Cardiac muscle cell (in vitro differentiated cells and primary cell): ENCODE results near the gene RHBDD3. TPM values are rescaled to one million over a fixed set of nuclear protein-coding genes. Genes with fewer than 3 reads are reported as not detected.

Experiments
- DNase-seq, 2 donors: peaks; one replicate each; pipeline versions ENCODE4 v3.0.0 to v3.0.0-alpha.2; 2010 to 2017; ENCODE audit warnings: low read depth in 1 of 2, low spot score in 1 of 2
- H3K27ac ChIP-seq: fragments of 200-600 bp; sonication (generic); 2 replicates; pipeline ENCODE4 v1.5.1; 2016
- H3K27me3 ChIP-seq: fragments of 200-600 bp; sonication (generic); 2 replicates; pipeline ENCODE4 v1.6.0; 2016; ENCODE audit warnings: control low read depth
- H3K36me3 ChIP-seq: fragments of 200-600 bp; sonication (generic); 2 replicates; pipeline ENCODE4 v1.5.1; 2016; ENCODE audit warnings: control low read depth
- H3K4me1 ChIP-seq: fragments of 200-600 bp; sonication (generic); 2 replicates; pipeline ENCODE4 v1.8.1; 2017; ENCODE audit warnings: low read depth, mild to moderate bottlenecking, mixed run types
- H3K4me3 ChIP-seq: fragments of 200-600 bp; sonication (generic); 2 replicates; pipeline ENCODE4 v1.5.1; 2016; ENCODE audit warnings: mild to moderate bottlenecking
- H3K9me3 ChIP-seq: fragments of 200-600 bp; sonication (generic); 2 replicates; pipeline ENCODE4 v1.5.1; 2017; ENCODE audit warnings: low read depth, mild to moderate bottlenecking, control low read depth
- CTCF ChIP-seq: IDR thresholded peaks from 2 replicates; pipeline ENCODE4 v1.5.1; 2012; ENCODE audit warnings: low read depth, mild to moderate bottlenecking, low read length
- polyA plus RNA-seq: library from polyadenylated mRNA; unstranded; fragments of >200 nt; fragmentation: Nextera tagmentation; extraction: Ambion mirVana; gene quantifications from 2 replicates; pipeline ENCODE4 v1.2.1, GENCODE V29; 2016
- total RNA-seq: library from RNA; depleted of rRNA; stranded (reverse); fragments of >200 nt; gene quantifications from 2 replicates; pipeline ENCODE4 v1.2.3, GENCODE V29; 2016

The RHBDD3 gene
- total and polyA plus RNA-seq, 2 experiments from 2014 or later = 80.4 to 88.6 TPM

DNA sequence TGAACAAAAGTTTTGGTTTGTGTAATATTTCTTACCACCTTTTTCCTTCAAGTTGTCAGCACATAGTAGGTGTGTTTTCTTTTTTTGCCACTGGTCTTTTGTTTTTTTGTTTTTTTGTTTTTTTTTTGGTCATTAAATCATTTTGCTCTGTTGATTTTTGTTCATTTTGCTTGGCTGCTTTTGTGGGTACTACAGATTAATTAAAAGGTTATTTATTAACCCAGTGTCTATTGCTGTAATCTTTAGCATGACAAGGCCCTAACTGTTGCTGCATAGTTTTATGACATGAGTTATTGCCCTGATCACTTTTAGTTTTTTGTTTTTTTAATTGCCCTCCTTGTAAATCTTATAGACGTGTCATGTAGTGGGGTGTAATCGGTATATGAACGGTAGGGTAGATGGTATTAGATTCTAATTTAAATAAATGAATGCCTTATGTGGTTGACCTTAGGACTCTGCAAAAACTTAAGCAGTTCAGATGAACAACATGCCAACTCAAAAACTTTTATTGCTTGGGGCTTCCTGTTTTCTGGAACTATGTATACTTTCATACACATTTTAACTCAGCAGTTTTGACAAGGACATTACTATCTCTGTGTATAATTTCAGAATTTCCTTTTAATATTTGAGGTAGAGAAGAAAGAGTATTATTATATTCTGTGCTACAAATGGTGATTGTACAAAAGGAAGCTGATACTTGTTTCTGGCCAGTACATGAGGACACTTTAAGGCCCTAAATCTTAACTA, 8.2 kb upstream of the RHBDD3 start:
- no peak overlapping the region for H3K4me3 ChIP-seq
- H3K4me1 ChIP-seq = peaks cover 5% of the 10 kb centered on the region
- no peak for TF ChIP-seq CTCF
- H3K27me3 ChIP-seq = no peaks in the 10 kb centered on the region
- no peak for DNase-seq
- peaks cover 75% of the 10 kb centered on the region for H3K36me3 ChIP-seq
- no peaks in the 10 kb centered on the region for H3K9me3 ChIP-seq
- no peak overlapping the region for H3K27ac ChIP-seq

- no peak overlapping the region for H3K4me3 ChIP-seq
- H3K36me3 ChIP-seq = peaks cover 70% of the 10 kb centered on the region
- H3K27ac ChIP-seq = no peak overlapping the region
- peaks cover 13% of the 10 kb centered on the region for H3K4me1 ChIP-seq
- DNase-seq = no peak
- TF ChIP-seq CTCF = no peak
- H3K27me3 ChIP-seq = no peaks in the 10 kb centered on the region
- no peaks in the 10 kb centered on the region for H3K9me3 ChIP-seq
Observed at GRCh38 chr22:29275167-29275566, 7.4 kb upstream of the RHBDD3 start.

- H3K4me3 ChIP-seq = no peak overlapping the region
- H3K4me1 ChIP-seq = peaks cover 20% of the 10 kb centered on the region
- no peak for TF ChIP-seq CTCF
- H3K36me3 ChIP-seq = peaks cover 46% of the 10 kb centered on the region
- DNase-seq = no peak
- no peaks in the 10 kb centered on the region for H3K27me3 ChIP-seq
- no peak overlapping the region for H3K27ac ChIP-seq
- no peaks in the 10 kb centered on the region for H3K9me3 ChIP-seq
Observed at GRCh38 chr22:29272624-29273023, 4.8 kb upstream of the RHBDD3 start.

- H3K27ac ChIP-seq = no peak overlapping the region
- no peaks in the 10 kb centered on the region for H3K27me3 ChIP-seq
- no peak for TF ChIP-seq CTCF
- peaks cover 33% of the 10 kb centered on the region for H3K36me3 ChIP-seq
- no peaks in the 10 kb centered on the region for H3K9me3 ChIP-seq
- peak in 1 of 2 donors; percentile 45 for DNase-seq
- H3K4me3 ChIP-seq = peak overlapping the region; percentile 71
- peaks cover 25% of the 10 kb centered on the region for H3K4me1 ChIP-seq
Observed at GRCh38 chr22:29270475-29271271, 2.9 kb upstream of the RHBDD3 start.

DNA sequence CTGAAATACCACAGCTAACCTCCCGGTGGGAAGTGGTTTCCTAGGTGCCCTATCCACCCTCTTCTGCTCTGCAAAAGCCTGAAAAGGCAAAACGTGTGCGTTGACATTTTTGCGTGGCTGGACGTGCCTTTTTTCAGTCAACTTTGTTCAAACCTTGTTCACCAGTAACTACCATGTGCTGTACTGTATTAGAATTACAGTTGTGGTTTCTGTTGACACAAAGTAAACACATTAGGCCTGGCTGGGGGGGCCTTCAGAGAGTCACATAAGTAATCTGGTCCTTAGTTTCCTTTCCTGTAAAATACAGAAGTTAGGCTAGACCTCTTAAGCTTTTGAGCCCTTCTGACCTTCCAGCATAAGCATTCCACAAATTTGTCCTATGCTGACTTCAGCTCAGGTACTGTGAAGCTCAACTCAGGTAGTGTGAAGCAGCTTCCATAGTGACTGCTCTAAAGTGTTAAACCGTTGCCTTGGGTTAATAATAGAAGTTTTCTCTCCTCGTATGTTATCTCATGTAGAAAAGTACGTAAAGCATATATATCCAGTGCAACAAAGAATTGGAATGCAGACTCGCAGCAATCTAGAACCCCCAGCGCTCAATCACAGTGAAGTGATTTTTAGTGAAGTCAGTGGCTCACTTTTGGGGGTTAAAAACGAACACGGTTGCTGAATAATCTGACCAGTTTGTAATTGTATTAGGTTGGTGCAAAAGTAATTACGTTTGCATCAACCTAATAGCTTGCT, 2.1 kb upstream of the RHBDD3 start:
- no peak for TF ChIP-seq CTCF
- peak overlapping the region; percentile 71 for H3K4me3 ChIP-seq
- no peaks in the 10 kb centered on the region for H3K27me3 ChIP-seq
- peak; percentile 18 to 21 for DNase-seq
- peak overlapping the region; percentile 100 for H3K27ac ChIP-seq
- H3K4me1 ChIP-seq = peaks cover 25% of the 10 kb centered on the region
- H3K36me3 ChIP-seq = peaks cover 31% of the 10 kb centered on the region
- H3K9me3 ChIP-seq = no peaks in the 10 kb centered on the region
